Measurements from ENCODE around the gene DUSP23. TPM values are rescaled to one million over a fixed set of nuclear protein-coding genes. Genes with fewer than 3 reads are reported as not detected.

The DUSP23 gene
- total and polyA plus RNA-seq, 4 donors = 11.8 to 30.5 (median 23.1) TPM

DNA sequence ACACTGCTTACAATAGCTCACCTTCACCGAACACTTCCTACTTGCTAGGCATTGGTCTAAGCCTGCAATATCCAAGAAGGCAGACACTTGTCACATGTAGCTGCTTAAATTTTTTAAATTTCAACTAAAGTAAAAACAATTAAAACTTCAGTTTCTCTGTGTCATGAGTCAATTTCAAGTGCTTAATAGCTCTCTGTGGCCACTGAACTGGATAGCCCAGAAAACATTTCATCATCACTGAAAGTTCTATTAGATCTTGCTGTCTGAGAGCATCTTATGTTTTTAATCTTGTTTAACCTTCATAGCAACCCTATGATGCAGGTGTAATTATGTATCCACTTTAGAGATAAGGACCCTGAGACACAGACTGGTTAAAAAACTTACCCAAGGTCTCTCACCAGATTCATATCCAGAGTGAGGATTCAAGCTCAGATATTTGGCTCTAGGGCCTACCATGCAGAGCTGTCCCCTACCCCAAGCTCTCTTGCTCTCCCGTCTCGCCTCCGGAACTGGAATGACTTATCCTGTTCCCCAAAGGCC, 18.8 kb downstream of the DUSP23 start:
- H3K36me3 ChIP-seq (ENCODE audit: control insufficient read depth, insufficient read depth, low read length) = no peaks in the 10 kb centered on the region
- H3K27me3 ChIP-seq (ENCODE audit: control insufficient read depth, insufficient read depth, low read length) = peaks cover 6% of the 10 kb centered on the region
- WGBS (ENCODE audit: insufficient coverage) = 84% methylated on average over 4 of the region's 4 CpGs
- H3K4me1 ChIP-seq (ENCODE audit: control insufficient read depth, insufficient read depth, low read length) = no peaks in the 10 kb centered on the region
- H3K27ac ChIP-seq (ENCODE audit: low read depth, low read length) = no peak overlapping the region
- no peak overlapping the region for H3K4me3 ChIP-seq (ENCODE audit: low read depth, low read length)
- H3K9me3 ChIP-seq (ENCODE audit: control insufficient read depth, insufficient read depth, low read length) = no peaks in the 10 kb centered on the region
- DNase-seq (ENCODE audit: low read depth in 4 of 6, low spot score in 6 of 6) = no peak

DNA sequence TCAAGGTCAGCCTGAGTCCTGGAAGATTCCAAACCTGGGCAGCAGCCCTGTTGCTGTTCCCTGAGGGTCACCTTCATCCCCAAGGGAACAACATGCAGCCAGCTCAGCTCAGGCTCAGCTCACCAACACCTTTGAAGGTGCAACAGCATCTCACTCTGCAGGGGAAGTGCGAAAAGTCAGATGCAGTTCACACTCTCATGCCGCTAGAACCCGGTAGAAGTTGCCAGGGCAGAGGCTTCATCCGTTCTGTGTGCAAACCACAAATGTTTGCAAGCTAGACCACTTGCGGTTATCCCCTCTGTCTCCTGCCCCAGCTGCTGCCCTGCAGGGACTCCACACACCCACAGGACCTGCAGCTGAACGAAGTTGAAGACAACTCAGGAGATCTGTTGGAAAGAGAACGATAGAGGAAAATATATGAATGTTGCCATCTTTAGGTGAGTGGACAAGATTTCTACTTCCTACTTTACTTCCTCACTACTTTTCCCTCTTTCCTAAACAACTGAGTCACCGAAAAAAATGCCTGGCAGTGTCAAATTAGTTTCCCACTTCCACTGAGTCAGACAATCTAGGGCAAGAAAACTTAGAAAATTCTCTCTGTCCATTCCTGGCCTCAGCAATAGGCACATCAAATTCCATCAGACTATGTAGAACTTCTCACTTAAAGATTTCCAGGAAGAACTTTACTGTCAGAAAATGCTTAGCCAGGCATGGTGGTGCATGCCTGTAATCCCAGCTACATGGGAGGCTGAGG, 19.6 kb downstream of the DUSP23 start:
- no peak for DNase-seq (ENCODE audit: low read depth in 4 of 6, low spot score in 6 of 6)
- Histone ChIP-seq H3K36me3 (ENCODE audit: control insufficient read depth, insufficient read depth, low read length) (no peaks in the 10 kb centered on the region), H3K9me3 (ENCODE audit: control insufficient read depth, insufficient read depth, low read length) (no peaks in the 10 kb centered on the region), H3K27me3 (ENCODE audit: control insufficient read depth, insufficient read depth, low read length) (peaks cover 6% of the 10 kb centered on the region), H3K27ac (ENCODE audit: low read depth, low read length) (no peak overlapping the region), H3K4me1 (ENCODE audit: control insufficient read depth, insufficient read depth, low read length) (no peaks in the 10 kb centered on the region), H3K4me3 (ENCODE audit: low read depth, low read length) (no peak overlapping the region)
- 77% methylated on average over 6 of the region's 8 CpGs for WGBS (ENCODE audit: insufficient coverage)

DNA sequence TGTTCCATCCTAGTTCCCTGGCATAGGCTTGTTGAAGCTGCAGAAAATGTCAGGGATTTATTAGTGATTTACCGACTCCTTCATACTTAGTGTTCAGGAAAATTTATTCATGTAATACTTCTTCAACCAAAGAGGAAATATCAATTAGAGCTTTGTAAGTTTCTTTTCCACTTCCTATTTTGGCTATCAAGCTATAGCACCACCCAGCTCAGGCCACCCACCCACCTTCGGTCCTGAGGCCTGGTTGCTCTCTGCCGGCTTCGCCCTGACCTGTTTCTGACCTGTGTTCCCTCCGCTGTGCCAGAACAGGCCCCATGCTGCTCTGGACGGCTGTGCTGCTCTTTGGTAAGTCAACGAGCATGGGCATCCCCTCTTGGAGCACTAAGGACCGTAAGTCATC, 21.3 kb downstream of the DUSP23 start, which contains the start of gene FCRL6:
TSS of gene FCRL6 (plus strand) at position 250 of the 400 bp plus-strand sequence. CDS start at position 315, 65 bp downstream.
- H3K36me3 ChIP-seq (ENCODE audit: control insufficient read depth, insufficient read depth, low read length) = no peaks in the 10 kb centered on the region
- no peak within 1 kb of the TSS for H3K27ac ChIP-seq (ENCODE audit: low read depth, low read length)
- no peaks in the 10 kb centered on the region for H3K9me3 ChIP-seq (ENCODE audit: control insufficient read depth, insufficient read depth, low read length)
- H3K4me1 ChIP-seq (ENCODE audit: control insufficient read depth, insufficient read depth, low read length) = no peaks in the 10 kb centered on the region
- 61% methylated on average over 7 of the region's 8 CpGs for WGBS (ENCODE audit: insufficient coverage)
- H3K27me3 ChIP-seq (ENCODE audit: control insufficient read depth, insufficient read depth, low read length) = no peaks in the 10 kb centered on the region
- H3K4me3 ChIP-seq (ENCODE audit: low read depth, low read length) = no peak within 1 kb of the TSS
- no peak for DNase-seq (ENCODE audit: low read depth in 4 of 6, low spot score in 6 of 6)

DNA sequence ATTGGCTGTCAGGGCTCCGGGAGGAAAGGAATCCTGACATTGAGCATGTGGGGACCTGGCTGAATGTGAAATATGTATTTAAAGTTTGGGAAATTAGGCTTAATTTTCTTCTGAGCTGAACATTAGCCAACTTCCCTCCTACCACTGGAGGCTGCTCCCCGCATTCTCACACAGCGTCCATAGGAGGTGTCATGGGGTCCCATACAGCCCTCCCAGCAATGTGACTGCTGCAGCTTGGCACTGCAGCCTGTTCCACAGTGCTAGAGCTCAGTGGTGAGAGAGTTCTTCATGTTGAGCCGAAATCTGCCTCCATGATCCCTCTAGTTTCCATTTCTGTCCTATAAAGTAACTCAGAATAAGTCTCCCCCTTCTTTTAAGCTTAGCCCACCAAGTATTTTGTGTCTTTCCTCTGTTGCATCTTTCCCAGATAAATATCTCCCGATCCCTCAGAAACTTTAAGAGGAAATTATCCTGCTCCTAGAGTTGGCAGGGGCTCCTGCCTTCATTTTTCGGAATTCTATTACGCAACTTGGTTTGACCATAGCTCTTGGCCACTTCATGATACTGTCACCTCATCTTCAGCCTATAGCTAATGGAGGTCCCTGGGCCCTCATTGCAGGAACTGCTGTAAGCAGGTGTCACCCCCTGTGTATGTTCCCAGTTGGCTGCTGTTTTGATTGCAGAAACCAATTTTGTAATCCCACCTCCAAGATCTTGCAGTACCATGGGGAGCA, 23.4 kb downstream of the DUSP23 start:
- no peaks in the 10 kb centered on the region for H3K36me3 ChIP-seq (ENCODE audit: control insufficient read depth, insufficient read depth, low read length)
- H3K27me3 ChIP-seq (ENCODE audit: control insufficient read depth, insufficient read depth, low read length) = no peaks in the 10 kb centered on the region
- no peaks in the 10 kb centered on the region for H3K9me3 ChIP-seq (ENCODE audit: control insufficient read depth, insufficient read depth, low read length)
- WGBS (ENCODE audit: insufficient coverage) = 96% methylated on average over 3 of the region's 7 CpGs
- no peak overlapping the region for H3K4me3 ChIP-seq (ENCODE audit: low read depth, low read length)
- H3K4me1 ChIP-seq (ENCODE audit: control insufficient read depth, insufficient read depth, low read length) = no peaks in the 10 kb centered on the region
- DNase-seq (ENCODE audit: low read depth in 4 of 6, low spot score in 6 of 6) = no peak
- H3K27ac ChIP-seq (ENCODE audit: low read depth, low read length) = no peak overlapping the region

DNA sequence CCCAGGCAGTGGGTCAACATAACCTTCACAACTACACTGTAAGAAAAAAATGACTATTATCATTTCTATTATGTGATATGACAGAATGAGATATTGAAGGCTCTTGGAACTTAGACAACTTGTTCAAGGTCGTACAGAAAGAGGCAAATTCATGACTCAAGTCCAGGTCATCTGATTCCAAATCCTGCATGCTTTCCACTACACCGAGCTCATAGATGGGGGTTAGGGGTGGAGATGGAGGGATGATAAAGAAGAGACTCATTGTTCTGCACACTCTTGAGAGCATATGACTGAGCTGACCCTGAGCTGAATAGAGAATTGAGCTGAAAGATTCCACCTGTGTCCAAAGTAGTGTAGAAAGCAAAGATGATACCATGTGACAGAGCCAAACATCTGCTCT, 24.2 kb downstream of the DUSP23 start:
- Histone ChIP-seq H3K27ac (ENCODE audit: low read depth, low read length) (no peak overlapping the region), H3K36me3 (ENCODE audit: control insufficient read depth, insufficient read depth, low read length) (no peaks in the 10 kb centered on the region), H3K4me1 (ENCODE audit: control insufficient read depth, insufficient read depth, low read length) (no peaks in the 10 kb centered on the region), H3K4me3 (ENCODE audit: low read depth, low read length) (no peak overlapping the region), H3K9me3 (ENCODE audit: control insufficient read depth, insufficient read depth, low read length) (no peaks in the 10 kb centered on the region), H3K27me3 (ENCODE audit: control insufficient read depth, insufficient read depth, low read length) (no peaks in the 10 kb centered on the region)
- DNase-seq (ENCODE audit: low read depth in 4 of 6, low spot score in 6 of 6) = no peak
- WGBS (ENCODE audit: insufficient coverage) = 40% methylated on average over 1 of the region's 2 CpGs

DNA sequence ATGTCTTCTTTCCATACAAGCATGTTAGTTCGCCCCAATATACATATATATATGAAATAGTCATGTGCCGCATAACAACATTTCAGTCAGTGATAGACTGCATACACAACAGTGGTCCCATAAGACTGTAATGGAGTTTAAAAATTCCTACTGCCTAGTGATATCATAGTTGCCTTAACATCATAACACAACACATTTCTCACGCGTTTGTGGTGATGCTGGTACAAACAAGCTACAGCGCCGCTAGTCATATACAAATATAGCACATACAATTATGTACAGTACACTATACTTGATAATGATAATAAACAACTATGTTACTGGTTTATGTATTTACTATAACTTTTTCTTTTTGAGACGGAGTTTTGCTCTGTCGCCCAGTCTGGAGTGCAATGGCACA, 35.2 kb downstream of the DUSP23 start:
- Histone ChIP-seq H3K4me3 (ENCODE audit: low read depth, low read length) (no peak overlapping the region), H3K27me3 (ENCODE audit: control insufficient read depth, insufficient read depth, low read length) (no peaks in the 10 kb centered on the region), H3K27ac (ENCODE audit: low read depth, low read length) (no peak overlapping the region), H3K9me3 (ENCODE audit: control insufficient read depth, insufficient read depth, low read length) (no peaks in the 10 kb centered on the region), H3K36me3 (ENCODE audit: control insufficient read depth, insufficient read depth, low read length) (no peaks in the 10 kb centered on the region), H3K4me1 (ENCODE audit: control insufficient read depth, insufficient read depth, low read length) (no peaks in the 10 kb centered on the region)
- WGBS (ENCODE audit: insufficient coverage) = 100% methylated on average over 2 of the region's 8 CpGs
- no peak for DNase-seq (ENCODE audit: low read depth in 4 of 6, low spot score in 6 of 6)

DNA sequence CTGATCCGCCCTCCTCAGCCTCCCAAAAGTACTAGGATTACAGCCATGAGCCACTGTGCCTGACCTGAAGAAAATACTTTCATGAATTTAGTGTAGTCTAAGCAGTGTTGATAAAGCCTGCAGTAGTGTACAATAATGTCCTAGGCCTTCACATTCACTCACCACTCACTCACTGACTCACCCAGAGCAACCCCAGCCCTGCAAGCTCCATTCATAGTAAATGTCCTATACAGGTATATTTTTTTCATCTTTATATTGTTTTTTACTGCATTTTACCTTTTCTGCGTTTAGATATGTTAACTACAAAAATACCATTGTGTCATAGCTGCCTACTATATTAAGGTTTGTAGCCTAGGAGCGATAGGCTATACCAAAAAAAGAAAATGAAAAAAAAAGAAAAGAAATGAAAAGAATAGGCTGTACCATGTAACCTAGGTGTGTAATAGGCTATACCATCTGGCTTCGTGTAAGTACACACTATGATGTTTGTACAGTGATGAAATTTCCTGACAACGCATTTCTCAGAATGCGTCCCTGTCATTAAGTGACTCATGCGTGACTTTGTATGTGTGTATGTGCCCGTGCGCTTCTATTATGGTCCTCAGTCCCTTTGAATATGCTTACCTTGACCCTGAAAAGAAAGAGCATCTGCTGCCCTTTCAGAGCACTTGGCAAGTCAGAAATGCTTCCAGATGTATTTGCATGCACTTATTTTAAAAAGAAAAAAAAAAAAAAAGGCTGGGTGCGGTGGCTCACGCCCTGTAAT, 36.7 kb downstream of the DUSP23 start:
- Histone ChIP-seq H3K36me3 (ENCODE audit: control insufficient read depth, insufficient read depth, low read length) (no peaks in the 10 kb centered on the region), H3K9me3 (ENCODE audit: control insufficient read depth, insufficient read depth, low read length) (no peaks in the 10 kb centered on the region), H3K27ac (ENCODE audit: low read depth, low read length) (no peak overlapping the region), H3K27me3 (ENCODE audit: control insufficient read depth, insufficient read depth, low read length) (no peaks in the 10 kb centered on the region), H3K4me3 (ENCODE audit: low read depth, low read length) (no peak overlapping the region), H3K4me1 (ENCODE audit: control insufficient read depth, insufficient read depth, low read length) (no peaks in the 10 kb centered on the region)
- 90% methylated on average over 7 of the region's 11 CpGs for WGBS (ENCODE audit: insufficient coverage)
- no peak for DNase-seq (ENCODE audit: low read depth in 4 of 6, low spot score in 6 of 6)

DNA sequence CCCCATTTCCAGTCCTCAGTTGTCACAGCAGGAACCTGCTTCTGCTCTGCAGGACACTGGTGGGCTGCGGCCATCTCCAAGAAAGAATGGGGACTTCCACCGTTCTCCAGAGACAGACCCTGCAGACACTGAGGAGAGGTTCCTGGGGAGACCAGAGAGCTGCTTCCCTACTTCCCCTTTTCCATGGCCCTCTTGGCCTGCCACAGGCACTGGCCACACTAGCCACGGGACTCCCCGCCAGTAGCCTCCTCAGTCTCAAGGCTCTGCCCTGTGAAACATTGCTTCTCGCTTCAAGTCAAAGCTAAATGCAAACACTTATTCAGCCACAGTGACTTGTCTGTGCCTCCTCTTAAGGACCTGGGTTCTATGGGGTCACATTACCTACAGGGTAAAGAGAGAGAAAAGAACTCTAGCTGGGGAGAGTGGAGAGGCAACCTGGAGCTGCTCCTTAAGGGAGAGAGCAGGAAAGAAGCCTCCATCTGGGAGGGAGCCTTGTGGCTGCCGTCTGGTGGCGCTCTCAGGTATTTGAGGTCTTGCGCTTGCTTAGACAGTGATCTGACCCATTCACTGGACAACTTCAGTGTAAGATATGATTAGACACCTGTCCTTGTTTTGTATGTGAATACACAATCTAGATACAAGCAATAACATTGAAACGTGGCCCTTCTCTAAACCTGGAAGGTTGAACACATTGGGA, 40.6 kb downstream of the DUSP23 start:
- Histone ChIP-seq H3K36me3 (ENCODE audit: control insufficient read depth, insufficient read depth, low read length) (no peaks in the 10 kb centered on the region), H3K4me3 (ENCODE audit: low read depth, low read length) (no peak overlapping the region), H3K4me1 (ENCODE audit: control insufficient read depth, insufficient read depth, low read length) (peaks cover 5% of the 10 kb centered on the region), H3K9me3 (ENCODE audit: control insufficient read depth, insufficient read depth, low read length) (no peaks in the 10 kb centered on the region), H3K27me3 (ENCODE audit: control insufficient read depth, insufficient read depth, low read length) (no peaks in the 10 kb centered on the region), H3K27ac (ENCODE audit: low read depth, low read length) (no peak overlapping the region)
- WGBS (ENCODE audit: insufficient coverage) = 60% methylated on average over 5 of the region's 9 CpGs
- DNase-seq (ENCODE audit: low read depth in 4 of 6, low spot score in 6 of 6) = peak in 1 of 6 donors; percentile 64

DNA sequence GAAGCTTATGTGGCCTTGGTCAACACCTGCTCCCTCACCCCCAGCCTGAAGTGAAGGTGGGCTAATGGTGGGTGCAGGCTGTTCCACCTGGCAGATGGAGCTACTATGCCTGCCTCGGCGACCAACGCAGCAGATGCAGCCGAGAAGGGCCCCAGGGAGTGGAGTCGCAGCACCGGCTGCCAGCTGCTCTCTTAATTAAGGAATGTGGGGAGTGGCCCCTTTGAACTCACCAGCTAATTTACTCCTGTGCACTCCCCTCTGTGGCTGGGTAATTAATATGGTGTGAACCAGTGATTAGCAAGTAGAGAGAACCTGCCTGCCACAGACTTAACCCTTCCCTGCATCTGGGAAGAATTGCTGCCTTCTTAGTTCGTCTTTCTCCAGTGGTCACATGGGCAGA, 42.6 kb downstream of the DUSP23 start:
- Histone ChIP-seq H3K4me1 (ENCODE audit: control insufficient read depth, insufficient read depth, low read length) (peaks cover 5% of the 10 kb centered on the region), H3K4me3 (ENCODE audit: low read depth, low read length) (no peak overlapping the region), H3K36me3 (ENCODE audit: control insufficient read depth, insufficient read depth, low read length) (no peaks in the 10 kb centered on the region), H3K9me3 (ENCODE audit: control insufficient read depth, insufficient read depth, low read length) (no peaks in the 10 kb centered on the region), H3K27me3 (ENCODE audit: control insufficient read depth, insufficient read depth, low read length) (no peaks in the 10 kb centered on the region), H3K27ac (ENCODE audit: low read depth, low read length) (no peak overlapping the region)
- 5% methylated on average over 4 of the region's 7 CpGs for WGBS (ENCODE audit: insufficient coverage)
- DNase-seq (ENCODE audit: low read depth in 4 of 6, low spot score in 6 of 6) = peak in 2 of 6 donors; percentile 59 to 83
